HL-60 (cell line): ENCODE data around the gene HELB.

Experiments used
- POLR2AphosphoS5 ChIP-seq: IDR thresholded peaks from 2 replicates; pipeline ENCODE4 v1.6.1; 2012; ENCODE audit warnings: low read depth
- TF ChIP-seq, protein P1 (sequence below): IDR thresholded peaks from one replicate; pipeline ENCODE4 v1.5.1; 2011; ENCODE audit warnings: low read length, control low read depth, inconsistent platforms; ENCODE audit not compliant: insufficient read depth
- TF ChIP-seq, protein P2 (sequence below): IDR thresholded peaks from 2 replicates; pipeline ENCODE4 v1.6.1; 2012; ENCODE audit warnings: low read depth; ENCODE audit not compliant: insufficient replicate concordance

GRCh38 chr12:66354291-66354690, 52.0 kb downstream of the HELB start:
- TF ChIP-seq, protein P1, sequence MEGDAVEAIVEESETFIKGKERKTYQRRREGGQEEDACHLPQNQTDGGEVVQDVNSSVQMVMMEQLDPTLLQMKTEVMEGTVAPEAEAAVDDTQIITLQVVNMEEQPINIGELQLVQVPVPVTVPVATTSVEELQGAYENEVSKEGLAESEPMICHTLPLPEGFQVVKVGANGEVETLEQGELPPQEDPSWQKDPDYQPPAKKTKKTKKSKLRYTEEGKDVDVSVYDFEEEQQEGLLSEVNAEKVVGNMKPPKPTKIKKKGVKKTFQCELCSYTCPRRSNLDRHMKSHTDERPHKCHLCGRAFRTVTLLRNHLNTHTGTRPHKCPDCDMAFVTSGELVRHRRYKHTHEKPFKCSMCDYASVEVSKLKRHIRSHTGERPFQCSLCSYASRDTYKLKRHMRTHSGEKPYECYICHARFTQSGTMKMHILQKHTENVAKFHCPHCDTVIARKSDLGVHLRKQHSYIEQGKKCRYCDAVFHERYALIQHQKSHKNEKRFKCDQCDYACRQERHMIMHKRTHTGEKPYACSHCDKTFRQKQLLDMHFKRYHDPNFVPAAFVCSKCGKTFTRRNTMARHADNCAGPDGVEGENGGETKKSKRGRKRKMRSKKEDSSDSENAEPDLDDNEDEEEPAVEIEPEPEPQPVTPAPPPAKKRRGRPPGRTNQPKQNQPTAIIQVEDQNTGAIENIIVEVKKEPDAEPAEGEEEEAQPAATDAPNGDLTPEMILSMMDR: no peak
- TF ChIP-seq POLR2AphosphoS5: no peak
- TF ChIP-seq, protein P2, sequence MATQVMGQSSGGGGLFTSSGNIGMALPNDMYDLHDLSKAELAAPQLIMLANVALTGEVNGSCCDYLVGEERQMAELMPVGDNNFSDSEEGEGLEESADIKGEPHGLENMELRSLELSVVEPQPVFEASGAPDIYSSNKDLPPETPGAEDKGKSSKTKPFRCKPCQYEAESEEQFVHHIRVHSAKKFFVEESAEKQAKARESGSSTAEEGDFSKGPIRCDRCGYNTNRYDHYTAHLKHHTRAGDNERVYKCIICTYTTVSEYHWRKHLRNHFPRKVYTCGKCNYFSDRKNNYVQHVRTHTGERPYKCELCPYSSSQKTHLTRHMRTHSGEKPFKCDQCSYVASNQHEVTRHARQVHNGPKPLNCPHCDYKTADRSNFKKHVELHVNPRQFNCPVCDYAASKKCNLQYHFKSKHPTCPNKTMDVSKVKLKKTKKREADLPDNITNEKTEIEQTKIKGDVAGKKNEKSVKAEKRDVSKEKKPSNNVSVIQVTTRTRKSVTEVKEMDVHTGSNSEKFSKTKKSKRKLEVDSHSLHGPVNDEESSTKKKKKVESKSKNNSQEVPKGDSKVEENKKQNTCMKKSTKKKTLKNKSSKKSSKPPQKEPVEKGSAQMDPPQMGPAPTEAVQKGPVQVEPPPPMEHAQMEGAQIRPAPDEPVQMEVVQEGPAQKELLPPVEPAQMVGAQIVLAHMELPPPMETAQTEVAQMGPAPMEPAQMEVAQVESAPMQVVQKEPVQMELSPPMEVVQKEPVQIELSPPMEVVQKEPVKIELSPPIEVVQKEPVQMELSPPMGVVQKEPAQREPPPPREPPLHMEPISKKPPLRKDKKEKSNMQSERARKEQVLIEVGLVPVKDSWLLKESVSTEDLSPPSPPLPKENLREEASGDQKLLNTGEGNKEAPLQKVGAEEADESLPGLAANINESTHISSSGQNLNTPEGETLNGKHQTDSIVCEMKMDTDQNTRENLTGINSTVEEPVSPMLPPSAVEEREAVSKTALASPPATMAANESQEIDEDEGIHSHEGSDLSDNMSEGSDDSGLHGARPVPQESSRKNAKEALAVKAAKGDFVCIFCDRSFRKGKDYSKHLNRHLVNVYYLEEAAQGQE: no peak
